Mucosa of descending colon (tissue), 3 donors: Measurements from ENCODE around the gene CPNE5. TPM values are rescaled to one million over a fixed set of nuclear protein-coding genes. Genes with fewer than 3 reads are reported as not detected.

Experiments used
- ATAC-seq: fragments of 200-7000 bp; cut with Tn5 transposase; one replicate; pipeline ENCODE4 v1.9.1; 2020; ENCODE audit warnings: mild to moderate bottlenecking, moderate library complexity
- DNase-seq, 3 donors: peaks; one replicate each; pipeline ENCODE4 v3.0.0-alpha.2; 2020
- H3K36me3 ChIP-seq: fragments of 200-600 bp; one replicate; pipeline ENCODE4 v1.8.0; 2021; ENCODE audit warnings: low read depth, mild to moderate bottlenecking
- H3K4me1 ChIP-seq: fragments of 200-600 bp; one replicate; pipeline ENCODE4 v1.8.0; 2021; ENCODE audit warnings: low read depth, mild to moderate bottlenecking
- H3K4me3 ChIP-seq: fragments of 200-600 bp; one replicate; pipeline ENCODE4 v1.8.0; 2021; ENCODE audit warnings: mild to moderate bottlenecking
- H3K9me3 ChIP-seq: fragments of 200-600 bp; one replicate; pipeline ENCODE4 v1.8.0; 2021; ENCODE audit warnings: mild to moderate bottlenecking
- CTCF ChIP-seq: fragments of 200-600 bp; IDR thresholded peaks from one replicate; pipeline ENCODE4 v1.8.0; 2022; ENCODE audit warnings: antibody characterized with exemption, mild to moderate bottlenecking
- intact Hi-C, 2 donors: fragments of 100-400 bp; cut with DNase I in 1 of 2; cut with micrococcal nuclease in 1 of 2; formaldehyde crosslinking; loops; one replicate each; pipeline versions ENCODE4 v1.11.0 to v1.11.1; 2022; cut with DNase I, micrococcal nuclease
- total RNA-seq, 3 donors: library from RNA; stranded (reverse); fragmentation: NEBNext Ultra II Directional in 2 of 3; extraction: Animal tissue kit (Norgen Biotek cat#: 25700) in 2 of 3; gene quantifications; one replicate each; pipeline versions ENCODE4 v1.2.1 to v1.2.4, GENCODE V29; 2021 to 2023
- donor health status: DM: no; HTN: no; CAD: no; lungs with moderate emphysema.
- donor health status: DM: no; HTN: no; CAD: no.
- donor health status: DM: no; HTN: yes; CAD: no.

CPNE5 gene
- total RNA-seq, 3 donors from 2014 or later: 4.7 to 15.2 (median 6.1) TPM

GRCh38 chr6:36786055-36786675 is 53.1 kb downstream of the CPNE5 start:
- Histone ChIP-seq H3K4me1 (no peaks in the 10 kb centered on the region), H3K36me3 (no peaks in the 10 kb centered on the region), H3K9me3 (no peaks in the 10 kb centered on the region), H3K4me3 (no peak overlapping the region)
- DNase-seq (no peak), ATAC-seq (no peak)
- TF ChIP-seq CTCF: no peak
- intact Hi-C loops: no loop called here

DNA sequence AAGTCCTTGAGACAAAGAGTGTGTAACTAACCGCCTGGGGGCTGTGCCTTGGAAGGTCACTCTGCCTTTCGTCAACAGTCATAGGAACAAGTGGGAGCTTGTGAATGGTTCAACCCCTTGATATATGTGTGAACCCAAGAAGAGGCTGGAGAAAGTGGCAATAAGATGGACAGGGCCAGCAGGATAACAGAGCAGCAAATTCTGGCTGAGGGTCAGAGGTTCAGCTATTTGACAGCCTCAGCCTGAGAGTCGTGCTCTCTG is 54.9 kb downstream of the CPNE5 start:
- H3K9me3 ChIP-seq: no peaks in the 10 kb centered on the region
- ATAC-seq (no peak), DNase-seq (no peak)
- intact Hi-C loops: no loop called here
- no peaks in the 10 kb centered on the region for H3K36me3 ChIP-seq
- TF ChIP-seq CTCF: no peak
- no peak overlapping the region for H3K4me3 ChIP-seq
- H3K4me1 ChIP-seq: peaks cover 5% of the 10 kb centered on the region

- no peak overlapping the region for H3K4me3 ChIP-seq
- ATAC-seq (no peak), DNase-seq (no peak)
- H3K9me3 ChIP-seq: no peaks in the 10 kb centered on the region
- TF ChIP-seq CTCF: no peak
- H3K4me1 ChIP-seq: peaks cover 5% of the 10 kb centered on the region
- no peaks in the 10 kb centered on the region for H3K36me3 ChIP-seq
- intact Hi-C loops: no loop called here
Measured at GRCh38 chr6:36783603-36784375, 55.5 kb downstream of the CPNE5 start.

DNA sequence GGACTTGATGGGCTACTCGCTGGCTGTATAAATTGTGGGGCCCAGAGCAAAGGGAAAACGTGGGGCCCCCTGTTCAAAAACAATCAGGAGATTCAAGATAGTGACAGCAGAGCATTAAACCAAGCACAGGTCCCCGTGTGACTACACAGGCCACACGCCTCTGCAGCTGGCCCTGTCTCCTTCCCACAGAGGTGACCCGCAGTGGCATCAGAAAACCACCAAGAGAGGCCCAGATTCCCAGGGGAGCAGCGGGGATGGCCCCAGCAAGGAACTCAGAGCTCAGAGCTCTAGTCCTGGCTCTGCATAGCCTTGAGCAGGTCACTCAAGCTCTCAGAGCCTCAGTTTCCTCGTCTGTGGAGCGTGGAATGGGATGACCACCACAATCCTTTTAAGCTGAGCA is 57.6 kb downstream of the CPNE5 start:
- H3K36me3 ChIP-seq: no peaks in the 10 kb centered on the region
- DNase-seq (no peak), ATAC-seq (no peak)
- H3K4me3 ChIP-seq: no peak overlapping the region
- H3K4me1 ChIP-seq: peaks cover 5% of the 10 kb centered on the region
- H3K9me3 ChIP-seq: no peaks in the 10 kb centered on the region
- TF ChIP-seq CTCF: no peak
- intact Hi-C loops: no loop called here

GRCh38 chr6:36780442-36781177 is 58.6 kb downstream of the CPNE5 start:
- intact Hi-C loops: no loop called here
- no peak for TF ChIP-seq CTCF
- Histone ChIP-seq H3K9me3 (no peaks in the 10 kb centered on the region), H3K36me3 (no peaks in the 10 kb centered on the region), H3K4me1 (peaks cover 5% of the 10 kb centered on the region), H3K4me3 (no peak overlapping the region)
- ATAC-seq (peak; percentile 75), DNase-seq (peak in 1 of 3 donors; percentile 34)
